Measurements from ENCODE around the gene PLB1.
"Not testable (repeated sequence)": the region's sequence is repeated elsewhere in the genome, so short reads cannot be mapped to it uniquely, and the experiment has no call there.

PLB1 gene

DNA sequence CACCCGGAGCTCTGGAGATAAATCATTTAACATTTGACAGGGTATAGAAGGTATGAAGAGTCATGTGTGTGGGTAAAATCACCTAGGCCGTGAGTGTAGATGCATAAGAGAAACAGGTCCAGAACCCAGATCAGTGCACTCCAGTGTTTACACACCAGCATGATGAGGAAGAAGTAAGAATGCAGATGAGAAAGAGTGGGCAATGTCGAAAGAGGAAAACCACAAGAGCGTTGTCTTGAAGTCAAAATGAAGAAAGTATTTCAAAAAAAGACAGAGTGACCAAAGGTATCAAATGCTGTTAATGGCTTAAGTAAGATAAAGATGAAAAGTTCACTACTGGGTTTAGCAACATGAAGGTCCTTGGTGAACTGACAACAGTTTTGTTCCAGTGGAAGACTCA lies 32.0 kb upstream of the PLB1 start:
- in situ Hi-C loops (cut with HindIII; ENCODE audit: low sequenced_read_pairs), result no loop called here

DNA sequence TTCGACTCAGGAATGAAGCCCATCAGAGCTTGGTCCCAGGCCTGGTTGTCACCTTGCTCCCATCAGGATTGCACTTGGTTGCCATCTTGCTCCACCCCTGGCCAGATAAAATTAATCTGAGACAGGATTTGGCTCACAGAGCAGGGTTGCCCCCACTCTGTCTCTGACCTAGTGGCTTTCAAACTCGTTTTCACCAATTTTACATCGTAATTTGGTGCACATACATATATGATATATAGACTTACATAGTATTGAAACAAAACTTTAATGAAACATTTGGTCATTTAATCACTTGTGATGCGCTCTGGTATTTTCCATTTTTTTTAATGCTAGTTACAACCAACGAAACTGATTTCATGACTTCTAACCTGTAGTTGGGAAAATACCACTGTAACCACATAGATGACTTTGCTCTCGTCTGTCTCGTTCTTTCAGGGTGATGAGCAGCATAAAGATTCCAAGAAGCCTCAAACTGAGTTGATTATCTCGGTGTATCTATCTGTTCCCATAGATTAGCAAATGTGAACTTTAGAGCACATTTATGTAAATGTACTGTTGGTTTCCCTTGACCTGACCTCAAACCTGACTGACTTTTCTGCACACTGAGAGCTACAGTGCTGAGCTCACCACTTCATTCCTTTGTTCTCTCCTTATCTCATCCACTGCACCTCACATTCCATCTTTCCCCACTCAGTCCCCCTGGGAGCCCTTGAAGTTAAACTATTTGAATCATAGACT lies 30.5 kb upstream of the PLB1 start:
- in situ Hi-C loops (cut with HindIII; ENCODE audit: low sequenced_read_pairs), result no loop called here

GRCh38 chr2:28469304-28469703 lies 26.6 kb upstream of the PLB1 start:
- in situ Hi-C loops (cut with HindIII; ENCODE audit: low sequenced_read_pairs), result no loop called here

DNA sequence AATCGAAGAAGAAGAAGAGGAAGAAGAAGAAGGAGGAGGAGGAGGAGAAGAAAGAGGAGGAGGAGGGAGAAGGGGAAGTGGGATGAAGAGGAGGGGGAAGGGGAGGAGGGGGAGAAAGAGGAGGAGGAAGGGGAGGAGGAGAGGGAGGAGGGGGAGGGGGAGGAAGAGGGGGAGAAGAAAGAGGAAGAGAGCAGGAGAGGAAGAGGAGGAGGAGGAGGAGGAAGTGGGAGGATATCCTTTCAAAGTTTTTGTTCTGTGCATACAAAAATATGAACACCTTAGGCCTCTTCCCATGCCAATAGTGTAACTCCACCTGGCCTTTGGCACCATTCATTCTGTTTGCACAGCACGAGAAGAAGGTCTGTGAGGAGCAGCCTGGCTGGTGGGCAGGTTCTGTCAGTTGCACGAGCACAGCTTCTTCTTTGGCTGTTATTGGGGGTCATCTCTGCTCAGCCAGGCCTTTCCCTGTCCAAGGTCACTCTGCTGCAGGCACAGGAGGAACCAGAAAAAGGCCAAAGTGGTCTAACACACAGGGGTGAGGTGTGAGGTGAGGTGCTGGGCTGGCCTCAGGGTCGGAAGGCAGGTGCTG lies 25.8 kb upstream of the PLB1 start:
- in situ Hi-C loops (cut with HindIII; ENCODE audit: low sequenced_read_pairs), result no loop called here

- in situ Hi-C loops (cut with HindIII; ENCODE audit: low sequenced_read_pairs), result no loop called here
These were observed 25.1 kb upstream of the PLB1 start for GRCh38 chr2:28470759-28471158.

- in situ Hi-C loops (cut with HindIII; ENCODE audit: low sequenced_read_pairs), result no loop called here
These were observed 24.6 kb upstream of the PLB1 start for GRCh38 chr2:28471214-28471613.

DNA sequence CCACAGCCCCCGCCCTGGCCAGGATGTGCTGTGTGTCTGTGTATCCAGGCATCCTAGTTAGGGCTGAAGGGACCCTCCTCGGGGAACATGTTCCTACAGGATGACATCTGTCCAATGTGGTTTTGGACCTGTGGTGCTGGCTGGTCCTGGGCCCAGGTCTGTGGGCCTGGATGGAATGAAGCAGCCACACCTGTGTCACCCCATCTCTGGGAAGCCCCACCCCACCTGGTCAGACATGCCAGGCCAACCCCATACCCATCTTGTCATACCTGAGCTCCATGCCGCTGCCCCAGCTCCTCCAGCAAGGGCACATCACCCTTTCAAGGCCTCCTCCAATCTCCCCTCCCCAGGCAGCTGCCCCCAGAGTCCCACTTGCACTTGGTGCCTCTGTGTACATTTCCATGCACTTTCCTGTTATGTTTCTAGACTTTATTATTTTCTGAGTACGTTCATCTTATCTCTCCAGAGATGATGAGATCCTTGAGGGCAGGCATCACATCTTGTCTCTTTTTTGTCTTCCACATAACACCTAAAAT lies 24.1 kb upstream of the PLB1 start:
- in situ Hi-C loops (cut with HindIII; ENCODE audit: low sequenced_read_pairs), result no loop called here

- in situ Hi-C loops (cut with HindIII; ENCODE audit: low sequenced_read_pairs), result not testable (repeated sequence)
These were observed 23.2 kb upstream of the PLB1 start for GRCh38 chr2:28472641-28473040.

- in situ Hi-C loops (cut with HindIII; ENCODE audit: low sequenced_read_pairs), result loop anchor here (5.0 kb wide), 1 partner anchor 68 kb away; no protein-coding TSS in a partner anchor
These were observed 20.7 kb upstream of the PLB1 start for GRCh38 chr2:28475088-28475595.

GRCh38 chr2:28477087-28477486 lies 18.8 kb upstream of the PLB1 start:
- in situ Hi-C loops (cut with HindIII; ENCODE audit: low sequenced_read_pairs), result loop anchor here (5.0 kb wide), 1 partner anchor 70 kb away; no protein-coding TSS in a partner anchor

GRCh38 chr2:28477645-28478044 lies 18.2 kb upstream of the PLB1 start:
- in situ Hi-C loops (cut with HindIII; ENCODE audit: low sequenced_read_pairs), result loop anchor here (5.0 kb wide), 1 partner anchor 70 kb away; no protein-coding TSS in a partner anchor

DNA sequence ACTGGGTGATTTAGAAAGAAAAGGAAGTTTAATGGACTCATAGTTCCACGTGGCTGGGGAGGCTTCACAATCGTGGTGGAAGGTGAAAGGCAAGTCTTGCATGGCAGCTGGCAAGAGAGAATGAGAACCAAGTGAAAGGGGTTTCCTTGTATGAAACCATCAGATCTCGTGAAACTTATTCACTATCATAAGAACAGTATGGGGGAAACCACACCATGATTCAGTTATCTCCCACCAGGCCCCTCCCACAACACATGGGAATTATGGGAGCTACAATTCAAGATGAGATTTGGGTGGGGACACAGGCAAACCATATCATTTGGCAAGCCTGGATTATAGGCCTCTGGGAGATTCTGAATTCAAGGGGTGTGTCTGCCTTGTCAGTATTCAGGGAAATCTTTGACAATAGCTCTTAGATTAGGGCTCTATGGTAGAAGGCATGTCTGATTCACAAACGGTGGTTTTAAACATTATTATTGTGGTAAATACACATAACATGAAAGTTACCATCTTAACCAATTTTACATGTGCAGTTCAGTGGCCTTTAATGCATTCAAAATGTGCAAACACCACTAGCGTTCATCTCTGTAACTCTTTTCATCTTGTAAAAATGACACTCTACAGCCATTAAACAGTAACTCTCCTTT lies 15.3 kb upstream of the PLB1 start:
- in situ Hi-C loops (cut with HindIII; ENCODE audit: low sequenced_read_pairs), result no loop called here

- in situ Hi-C loops (cut with HindIII; ENCODE audit: low sequenced_read_pairs), result no loop called here
These were observed 14.0 kb upstream of the PLB1 start for GRCh38 chr2:28481905-28482304.

DNA sequence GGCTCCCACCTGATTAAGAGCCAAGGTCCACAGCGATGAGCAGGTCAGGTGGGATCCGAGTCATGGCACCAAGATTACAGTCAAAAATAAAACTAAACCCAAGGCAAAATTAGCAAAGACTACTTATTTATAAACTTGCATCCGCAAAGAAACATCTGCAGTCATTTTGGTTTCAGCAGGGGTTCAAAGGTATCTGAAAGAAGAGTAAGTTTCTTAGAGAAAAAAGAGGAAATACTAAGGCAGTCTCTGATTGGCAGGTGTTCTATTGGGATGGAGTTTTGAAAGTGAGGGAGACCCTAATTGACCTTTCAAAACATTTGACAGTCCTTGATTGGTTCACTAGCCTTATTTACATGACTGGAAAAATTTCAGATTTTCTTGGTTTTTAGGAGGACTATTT lies 11.0 kb upstream of the PLB1 start:
- in situ Hi-C loops (cut with HindIII; ENCODE audit: low sequenced_read_pairs), result no loop called here

GRCh38 chr2:28486526-28486925 lies 9.3 kb upstream of the PLB1 start:
- in situ Hi-C loops (cut with HindIII; ENCODE audit: low sequenced_read_pairs), result no loop called here

DNA sequence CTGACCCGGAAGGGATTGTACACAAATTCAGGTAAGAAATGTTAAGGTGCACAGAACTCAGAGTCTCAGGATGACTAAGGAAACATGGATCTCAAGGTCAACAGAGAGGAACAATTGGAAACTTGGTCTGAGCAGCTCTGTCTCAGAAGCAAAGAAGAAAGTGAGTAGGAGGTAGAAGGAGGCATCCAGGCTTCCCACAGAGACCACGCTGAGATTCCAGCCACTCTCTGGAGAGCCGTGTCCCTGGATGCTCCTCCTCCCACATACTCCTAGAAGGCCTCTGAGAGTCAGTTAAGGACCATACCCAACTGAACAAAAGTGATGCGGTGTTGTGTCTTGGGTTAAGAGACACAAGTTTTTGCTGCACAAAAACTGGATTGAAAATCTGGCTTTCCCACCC lies 8.6 kb upstream of the PLB1 start:
- in situ Hi-C loops (cut with HindIII; ENCODE audit: low sequenced_read_pairs), result no loop called here

GRCh38 chr2:28488083-28488830 lies 7.6 kb upstream of the PLB1 start:
- in situ Hi-C loops (cut with HindIII; ENCODE audit: low sequenced_read_pairs), result no loop called here

DNA sequence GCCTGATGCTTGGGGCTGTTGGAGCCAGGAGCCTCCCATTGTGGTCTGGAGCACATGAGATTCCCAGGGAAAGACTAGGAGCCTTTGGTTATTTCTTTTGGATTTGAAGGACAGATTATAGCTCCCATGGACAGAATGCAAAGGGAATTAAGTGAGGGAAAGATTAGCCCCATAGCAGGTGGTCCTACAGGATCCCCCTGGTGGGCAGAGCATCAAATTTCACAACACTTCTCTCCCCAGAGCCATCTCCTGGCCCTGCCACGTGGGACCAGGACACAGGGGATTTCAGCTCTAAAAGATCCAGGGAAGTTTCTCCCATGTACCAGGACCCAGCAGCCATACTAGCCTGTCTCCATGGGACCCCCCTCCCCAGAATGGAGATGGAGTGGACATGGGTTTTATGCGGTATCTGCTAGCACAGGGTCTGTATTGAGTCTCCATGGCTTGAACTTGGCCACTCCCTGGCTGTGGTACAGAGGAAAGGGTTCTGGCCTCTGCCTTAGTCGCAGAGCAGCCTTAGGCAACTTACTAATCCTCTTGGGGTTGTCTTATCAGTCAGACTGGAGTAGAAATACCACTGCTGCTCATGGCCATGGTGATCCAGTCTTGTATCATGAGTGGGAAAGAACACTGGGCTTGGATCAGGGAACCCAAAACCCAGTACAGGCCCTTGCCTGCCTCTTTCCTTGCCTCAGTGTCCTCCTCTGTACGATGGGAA lies 6.8 kb upstream of the PLB1 start:
- in situ Hi-C loops (cut with HindIII; ENCODE audit: low sequenced_read_pairs), result no loop called here

GRCh38 chr2:28490558-28490957 lies 5.3 kb upstream of the PLB1 start:
- in situ Hi-C loops (cut with HindIII; ENCODE audit: low sequenced_read_pairs), result no loop called here

GRCh38 chr2:28492282-28492681 lies 3.6 kb upstream of the PLB1 start:
- in situ Hi-C loops (cut with HindIII; ENCODE audit: low sequenced_read_pairs), result no loop called here

All from DLD1 (cell line).